ENCODE measurements around the gene DVL2.

DNA sequence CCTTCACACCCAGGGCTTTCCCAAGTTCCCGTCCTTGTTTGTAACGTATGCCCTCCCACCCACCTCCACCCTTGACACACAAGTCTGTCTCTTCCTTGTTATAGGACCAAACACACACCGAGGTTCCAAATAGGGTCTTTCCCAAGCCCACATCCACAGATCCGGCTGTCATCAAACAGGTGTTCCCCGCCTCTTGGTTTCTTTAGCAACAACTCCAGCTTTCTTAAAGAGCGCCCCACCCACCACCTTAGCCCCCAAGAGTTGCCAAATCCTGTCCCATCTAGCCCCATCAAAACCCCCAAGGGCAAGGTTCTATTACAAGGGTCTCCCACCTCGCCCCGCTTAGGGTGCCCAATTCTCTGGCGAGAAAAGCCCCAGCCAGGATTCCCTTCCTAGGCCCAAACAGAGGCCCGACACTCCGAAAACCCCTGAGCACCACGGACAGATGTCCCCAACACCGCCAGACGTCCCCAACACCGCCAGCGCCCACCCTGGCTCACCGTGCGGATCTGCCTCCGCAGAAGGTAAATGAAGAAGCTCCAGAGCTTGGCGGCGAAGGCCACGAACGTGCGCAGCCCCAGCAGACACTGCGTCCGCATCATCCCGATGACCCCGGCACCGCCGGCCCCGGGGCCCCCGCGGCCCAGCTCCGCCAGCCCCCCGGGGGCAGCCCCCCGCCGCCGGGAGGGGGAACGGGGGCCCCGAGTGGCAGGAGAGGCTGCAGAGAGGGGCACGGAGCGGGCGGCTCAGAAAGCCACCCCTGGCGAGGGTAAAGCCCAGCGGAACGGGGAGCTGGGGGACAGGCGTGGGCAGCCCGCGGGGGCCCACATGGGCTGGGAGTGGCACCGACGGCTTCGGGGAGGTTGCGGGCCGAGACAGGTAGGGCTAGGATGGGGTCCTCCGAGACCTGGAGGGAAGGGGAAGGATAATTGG lies 16.6 kb upstream of the DVL2 start:
- TF ChIP-seq, protein P1, sequence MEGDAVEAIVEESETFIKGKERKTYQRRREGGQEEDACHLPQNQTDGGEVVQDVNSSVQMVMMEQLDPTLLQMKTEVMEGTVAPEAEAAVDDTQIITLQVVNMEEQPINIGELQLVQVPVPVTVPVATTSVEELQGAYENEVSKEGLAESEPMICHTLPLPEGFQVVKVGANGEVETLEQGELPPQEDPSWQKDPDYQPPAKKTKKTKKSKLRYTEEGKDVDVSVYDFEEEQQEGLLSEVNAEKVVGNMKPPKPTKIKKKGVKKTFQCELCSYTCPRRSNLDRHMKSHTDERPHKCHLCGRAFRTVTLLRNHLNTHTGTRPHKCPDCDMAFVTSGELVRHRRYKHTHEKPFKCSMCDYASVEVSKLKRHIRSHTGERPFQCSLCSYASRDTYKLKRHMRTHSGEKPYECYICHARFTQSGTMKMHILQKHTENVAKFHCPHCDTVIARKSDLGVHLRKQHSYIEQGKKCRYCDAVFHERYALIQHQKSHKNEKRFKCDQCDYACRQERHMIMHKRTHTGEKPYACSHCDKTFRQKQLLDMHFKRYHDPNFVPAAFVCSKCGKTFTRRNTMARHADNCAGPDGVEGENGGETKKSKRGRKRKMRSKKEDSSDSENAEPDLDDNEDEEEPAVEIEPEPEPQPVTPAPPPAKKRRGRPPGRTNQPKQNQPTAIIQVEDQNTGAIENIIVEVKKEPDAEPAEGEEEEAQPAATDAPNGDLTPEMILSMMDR (IDR thresholded peaks at IDR 0.05; ENCODE audit: low read length) = no peak
- no peak for TF ChIP-seq EZH2 (IDR thresholded peaks at IDR 0.05; ENCODE audit: borderline replicate concordance, low read length)

Measured in OCI-LY1 (cell line).